ENCODE data around the gene PLEKHF1.
"Not testable (repeated sequence)": the region's sequence is repeated elsewhere in the genome, so short reads cannot be mapped to it uniquely, and the experiment has no call there.

PLEKHF1 gene

DNA sequence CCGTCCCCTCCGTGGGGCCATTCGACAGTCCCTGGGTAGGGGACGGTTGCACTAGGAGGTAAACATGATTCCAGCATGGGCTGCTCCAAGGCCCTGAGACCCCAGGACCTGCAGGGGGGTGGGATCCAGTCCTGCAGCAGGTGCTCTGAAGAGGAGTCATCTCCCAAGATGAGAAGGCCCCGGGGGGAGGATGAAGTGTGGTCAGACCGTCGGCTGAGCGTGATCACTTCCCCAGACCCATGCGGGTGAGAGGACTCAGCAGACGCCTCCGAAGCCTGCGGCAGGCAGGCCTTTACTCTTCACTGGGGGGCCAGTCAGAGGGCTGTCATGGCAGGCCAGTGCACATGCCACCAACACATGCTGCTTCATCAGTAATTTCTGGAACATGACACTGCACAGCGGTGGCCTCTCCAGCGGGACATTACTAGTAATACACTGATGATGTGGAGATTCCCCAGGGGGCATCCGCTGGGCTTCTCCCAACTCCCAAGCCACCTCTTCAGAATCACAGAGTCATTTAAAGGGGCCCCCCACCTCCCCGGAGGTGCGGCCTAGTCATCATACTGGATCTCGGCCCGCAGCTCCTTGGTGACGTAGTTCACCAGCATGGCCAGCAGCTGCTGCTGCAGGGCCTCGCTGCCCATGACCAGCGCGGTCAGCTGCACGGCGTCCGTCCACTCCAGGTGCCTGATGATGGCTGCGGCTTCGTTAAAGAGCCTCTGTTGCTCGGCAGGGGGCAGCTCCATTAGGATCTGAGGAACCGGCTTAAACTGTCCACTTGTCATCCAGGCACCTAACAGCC, 37.1 kb downstream of the PLEKHF1 start:
- no peak for DNase-seq (ENCODE audit: low spot score)

DNA sequence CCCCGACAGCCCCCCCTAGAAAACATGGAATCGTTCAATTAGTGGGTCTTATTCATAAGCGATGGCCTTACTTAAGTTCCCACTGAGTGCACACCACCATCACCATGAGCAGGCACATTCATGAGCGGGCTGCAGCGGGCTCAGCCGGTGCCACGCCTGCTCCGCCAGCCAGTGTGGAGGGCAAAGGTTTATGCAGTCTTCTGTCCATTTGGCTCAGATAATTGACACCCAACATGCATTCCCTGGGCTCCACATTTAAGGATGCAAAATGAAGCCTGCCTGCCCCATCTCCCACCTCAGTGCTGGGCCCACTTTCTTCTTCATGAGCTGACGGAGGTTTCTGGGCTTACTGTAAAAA, 37.7 kb downstream of the PLEKHF1 start:
- no peak for DNase-seq (ENCODE audit: low spot score)

GRCh38 chr19:29704562-29705558, 39.6 kb downstream of the PLEKHF1 start:
- no peak for DNase-seq (ENCODE audit: low spot score)

- DNase-seq (ENCODE audit: low spot score): no peak
These were observed 40.4 kb downstream of the PLEKHF1 start for GRCh38 chr19:29705706-29706105.

- DNase-seq (ENCODE audit: low spot score): no peak
These were observed 41.4 kb downstream of the PLEKHF1 start for GRCh38 chr19:29706635-29707034.

DNA sequence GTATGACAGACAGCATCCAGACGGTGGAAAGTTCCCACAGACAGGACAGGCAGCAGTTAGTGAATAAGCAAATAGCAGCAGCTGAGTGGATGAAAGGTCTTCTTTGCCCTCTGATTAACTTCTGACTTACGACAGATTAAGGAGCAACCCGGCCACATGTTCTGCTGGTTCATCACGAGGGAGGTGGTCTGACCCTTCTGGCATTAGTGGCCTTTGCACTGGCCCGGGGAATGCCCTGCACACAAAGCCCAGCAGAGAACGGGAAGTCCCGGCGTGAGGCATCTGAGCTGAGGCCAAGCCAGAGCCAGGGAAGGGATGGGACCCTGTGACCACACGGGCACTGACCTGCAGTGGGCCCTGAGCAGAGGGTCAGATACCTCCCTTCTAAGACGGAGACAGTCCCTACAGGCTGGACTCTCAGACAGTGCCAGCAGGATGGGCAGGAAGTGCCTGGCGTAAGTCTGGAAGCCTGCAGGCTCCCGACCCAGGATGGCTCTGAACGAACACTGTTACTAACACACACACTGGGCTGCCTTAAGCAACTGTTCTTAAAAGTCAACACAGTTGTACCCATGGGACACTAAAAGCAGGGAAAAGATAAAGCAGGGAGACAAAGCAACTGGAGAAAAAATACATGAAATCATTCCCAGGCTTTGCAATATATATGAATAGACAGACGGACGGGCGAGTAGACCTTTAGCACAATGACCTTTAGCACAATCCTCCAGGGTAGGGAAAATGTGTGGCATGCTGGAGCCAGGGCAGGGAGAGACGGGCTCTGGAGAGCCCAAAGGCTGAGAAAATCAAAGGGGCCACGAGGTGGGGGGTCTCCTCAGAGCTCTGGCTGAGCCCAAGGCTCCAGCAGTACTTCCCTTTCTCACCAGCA, 43.5 kb downstream of the PLEKHF1 start:
- DNase-seq (ENCODE audit: low spot score): no peak

DNA sequence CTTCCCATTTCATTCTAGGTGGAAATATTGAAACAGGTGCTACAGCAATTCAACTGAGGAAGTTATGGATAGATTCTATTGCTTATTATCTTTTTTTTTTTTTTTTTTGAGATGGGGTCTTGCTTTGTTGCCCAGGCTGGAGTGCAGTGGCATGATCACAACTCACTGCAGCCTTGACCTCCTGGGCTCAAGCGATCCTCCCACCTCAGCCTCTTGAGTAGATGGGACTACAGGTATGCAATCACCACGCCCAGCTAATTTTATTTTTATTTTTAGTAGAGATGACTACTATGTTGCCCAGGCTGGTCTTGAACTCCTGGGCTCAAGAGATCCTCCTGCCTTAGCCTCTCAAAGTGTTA, 44.2 kb downstream of the PLEKHF1 start:
- not testable (repeated sequence) for DNase-seq (ENCODE audit: low spot score)

DNA sequence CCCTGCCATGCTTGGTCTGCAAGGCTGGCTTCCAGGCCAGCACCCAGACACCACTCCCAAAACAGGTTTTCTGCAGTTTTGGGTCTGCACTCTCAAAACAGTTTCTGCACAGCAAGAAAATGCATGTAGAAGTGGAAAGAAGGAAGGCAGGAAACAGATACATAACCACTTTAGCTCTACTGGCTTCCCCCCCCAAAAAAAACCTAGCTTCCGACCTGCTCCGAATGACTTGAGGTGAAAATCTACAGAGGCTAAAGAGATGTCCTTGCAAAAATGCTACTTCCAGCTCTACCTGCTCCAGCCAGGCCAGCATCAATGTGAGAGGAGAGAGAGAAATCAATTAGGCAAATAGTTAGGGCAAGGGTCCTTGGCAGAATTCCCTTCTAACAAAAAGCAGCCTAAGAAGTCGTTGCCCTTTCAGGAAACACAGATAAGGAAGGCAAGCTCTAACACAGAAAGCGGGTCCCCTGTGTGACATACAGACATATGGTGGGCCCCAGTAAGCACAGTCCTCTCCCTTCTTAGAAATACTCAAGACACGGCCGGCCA, 46.4 kb downstream of the PLEKHF1 start:
- DNase-seq (ENCODE audit: low spot score): no peak

- DNase-seq (ENCODE audit: low spot score): no peak
These were observed 47.7 kb downstream of the PLEKHF1 start for GRCh38 chr19:29712744-29713516.

DNA sequence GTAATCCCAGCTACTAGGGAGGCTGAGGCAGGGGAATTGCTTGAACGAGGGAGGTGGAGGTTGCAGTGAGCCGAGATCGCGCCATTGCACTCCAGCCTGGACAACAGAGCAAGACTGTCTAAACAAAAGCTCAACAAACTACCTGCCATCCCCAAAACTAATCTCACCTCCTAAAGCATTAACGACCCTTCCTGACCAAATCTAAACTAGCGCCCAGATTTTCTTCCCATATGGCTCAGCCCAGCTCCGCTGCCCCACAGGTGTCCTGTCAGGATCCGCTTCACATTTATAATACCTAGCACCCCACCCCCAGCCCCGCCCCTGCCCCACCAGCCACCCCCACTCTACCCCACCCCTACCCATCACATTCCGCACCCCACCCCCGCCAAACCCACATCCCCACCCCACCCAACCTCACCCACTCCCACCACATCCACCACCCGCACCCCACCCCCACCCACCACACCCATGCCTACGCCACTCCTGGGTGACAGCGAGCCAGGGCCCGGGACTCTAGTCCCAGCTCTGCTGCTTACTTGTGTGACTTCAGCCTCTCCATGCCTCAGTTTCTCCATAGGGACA, 49.2 kb downstream of the PLEKHF1 start:
- DNase-seq (ENCODE audit: low spot score): no peak

DNA sequence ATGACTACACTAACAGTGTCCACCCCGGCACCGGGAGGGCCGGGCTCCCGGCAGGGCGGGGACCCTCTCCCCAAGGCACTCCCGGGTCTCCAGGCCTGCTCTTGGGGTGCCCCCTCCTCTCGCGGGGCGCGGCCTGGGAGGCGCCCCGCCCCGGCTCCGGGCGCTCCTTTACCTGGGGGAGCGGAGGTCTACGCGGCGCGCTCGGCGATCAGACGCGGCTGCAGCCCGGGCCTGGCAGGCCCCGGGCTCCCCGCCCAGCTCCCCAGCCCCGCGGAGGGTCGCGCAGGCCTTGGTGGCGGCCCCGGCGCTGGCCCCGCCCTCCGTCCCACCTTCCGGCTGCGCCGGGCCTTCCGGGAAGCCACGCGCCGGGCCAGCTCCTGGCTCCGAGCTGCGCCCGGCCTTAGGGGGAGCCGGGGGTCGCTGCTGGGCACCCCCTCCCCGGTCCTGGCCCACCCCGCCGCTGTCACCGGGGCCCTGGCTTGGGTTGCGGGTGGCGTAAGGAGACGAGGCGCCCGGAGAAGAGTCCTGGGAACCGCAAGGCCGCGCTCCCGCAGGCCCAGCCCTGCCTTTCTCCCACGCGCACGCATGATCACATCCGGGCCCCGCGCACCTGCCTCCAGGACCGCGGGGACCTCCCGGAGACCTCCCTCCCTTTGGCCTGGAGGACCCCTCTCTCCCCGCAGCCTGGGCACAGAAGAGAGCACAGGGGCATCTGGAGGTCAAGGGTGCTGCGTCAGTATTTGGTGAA, 49.9 kb downstream of the PLEKHF1 start, which contains the start of gene C19orf12:
TSS of gene C19orf12 (minus strand) at position 309 of the 748 bp plus-strand sequence. CDS start 6,848 bp downstream, outside the sequence.
- DNase-seq (ENCODE audit: low spot score): peak; percentile 53

DNA sequence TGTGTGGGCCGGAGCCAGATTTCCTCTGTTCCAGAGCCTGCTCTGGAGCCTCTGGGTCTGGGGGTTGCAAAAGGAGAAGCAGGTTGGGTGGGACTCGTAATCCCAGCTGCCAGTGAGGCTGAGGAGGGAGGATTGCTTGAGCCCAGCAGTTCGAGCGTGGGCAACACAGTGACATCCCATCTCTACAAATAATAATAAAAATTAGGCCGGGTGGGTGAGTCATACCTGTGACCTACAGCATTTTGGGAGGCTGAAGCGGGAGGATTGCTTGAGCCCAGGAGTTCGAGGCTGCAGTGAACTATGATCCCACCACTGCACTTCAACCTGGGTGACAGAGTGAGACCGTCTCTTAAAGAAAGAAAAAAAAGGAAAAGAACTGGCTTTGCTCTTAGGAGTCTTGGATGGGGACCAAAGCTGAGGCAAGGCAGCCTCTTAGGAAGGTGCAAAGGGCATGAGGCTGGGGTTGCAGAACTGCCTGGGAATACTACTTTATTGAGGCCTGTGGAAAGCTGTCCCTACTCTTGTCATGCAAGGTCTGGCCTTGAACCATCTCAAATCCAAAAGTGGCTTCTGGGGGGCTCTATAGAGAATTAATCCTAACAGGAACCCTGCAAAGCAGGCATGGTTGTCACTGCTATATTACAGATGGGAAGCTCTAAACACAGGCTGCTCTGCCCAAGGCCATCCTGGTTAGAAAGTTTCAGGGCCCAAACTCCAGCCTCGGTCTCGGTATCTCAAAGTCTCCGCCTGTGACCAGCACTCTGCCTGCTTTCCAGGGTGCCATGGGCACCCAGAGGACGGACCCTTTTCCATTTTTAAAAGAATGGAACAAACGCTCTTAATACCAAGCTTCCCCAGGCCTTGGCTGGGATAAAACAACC, 50.7 kb downstream of the PLEKHF1 start:
- no peak for DNase-seq (ENCODE audit: low spot score)

GRCh38 chr19:29717051-29717450, 51.8 kb downstream of the PLEKHF1 start:
- DNase-seq (ENCODE audit: low spot score): no peak

DNA sequence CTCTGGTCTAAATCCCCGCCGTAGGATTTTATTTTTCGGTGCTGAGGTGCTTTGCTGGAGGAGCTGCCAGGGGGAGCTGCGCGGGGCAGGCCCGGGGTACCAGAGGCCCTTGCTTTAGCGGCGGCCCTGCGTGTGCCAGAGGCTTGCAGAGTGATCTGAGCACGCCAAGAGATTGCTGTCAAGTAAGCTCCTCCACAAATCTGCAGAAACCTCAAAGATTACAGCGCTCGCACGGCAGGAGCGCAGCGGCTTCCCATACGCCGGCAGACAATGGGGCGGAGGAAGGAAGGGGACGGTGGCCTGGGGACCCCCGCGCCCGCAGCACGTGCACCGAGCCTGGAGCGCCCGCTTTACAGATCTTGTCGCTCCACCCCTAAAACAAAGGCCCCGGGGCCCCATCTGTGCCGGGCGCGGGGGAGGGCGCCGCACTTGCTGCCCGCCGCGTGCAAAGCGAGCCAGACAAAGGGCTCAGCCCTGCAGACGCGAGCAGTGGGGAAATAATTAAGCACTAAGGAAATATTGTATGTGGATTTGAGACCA, 58.9 kb downstream of the PLEKHF1 start:
- DNase-seq (ENCODE audit: low spot score): no peak

- no peak for DNase-seq (ENCODE audit: low spot score)
These were observed 59.5 kb downstream of the PLEKHF1 start for GRCh38 chr19:29724746-29725145.
